ENCODE results near the gene RLBP1. TPM values are rescaled to one million over a fixed set of nuclear protein-coding genes. Genes with fewer than 3 reads are reported as not detected.
"Not testable (repeated sequence)": the region's sequence is repeated elsewhere in the genome, so short reads cannot be mapped to it uniquely, and the experiment has no call there.

The RLBP1 gene
- total and polyA plus RNA-seq, 9 of the 15 experiments (the other 6 are each of a cell fraction or from before 2014, with no cell fraction given) = 0.05 TPM; not detected in 8

- H3K4me2 ChIP-seq (ENCODE audit: insufficient read depth, low read length); H3K27ac ChIP-seq (ENCODE audit: extremely low read depth, low read depth, low read length); DNase-seq (ENCODE audit: extremely low read depth in 1 of 4, low spot score in 3 of 4); in situ Hi-C loops (cut with MboI); intact Hi-C loops (cut with micrococcal nuclease); H3K27me3 ChIP-seq (ENCODE audit: control insufficient read depth in 2 of 2, insufficient read depth in 2 of 2, low read length in 2 of 2); H4K20me1 ChIP-seq (replicated peaks; ENCODE audit: control insufficient read depth, insufficient read depth, low read length); H3K9ac ChIP-seq (ENCODE audit: insufficient read depth in 1 of 2, low read depth in 2 of 2, low read length in 2 of 2); H2AFZ ChIP-seq (ENCODE audit: low read depth, low read length); H3K9me3 ChIP-seq (replicated peaks; ENCODE audit: control insufficient read depth, insufficient read depth, low read depth, low read length); BruUV-seq (replicated peaks); H3K9me1 ChIP-seq (ENCODE audit: control insufficient read depth, insufficient read depth, low read length); H3K4me3 ChIP-seq; CTCF ChIA-PET (ENCODE audit: low intra/inter-chr PET ratio); FAIRE-seq; H3K36me3 ChIP-seq (ENCODE audit: control insufficient read depth, insufficient read depth, low read length); ATAC-seq: not testable (repeated sequence)
- 22% methylated on average over 12 of the region's 12 CpGs for WGBS (ENCODE audit: insufficient coverage, low coverage, missing lambda C conversion rate)
- Histone ChIP-seq H3K4me1 (replicated peaks in 1 of 2; ENCODE audit: control insufficient read depth in 2 of 2, insufficient read depth in 2 of 2, low read length in 2 of 2) (peaks cover 5 to 11% of the 10 kb centered on the region in 2 experiments; a peak in 3 of 5 replicates), H3K79me2 (ENCODE audit: control insufficient read depth, insufficient read depth, low read length) (peaks cover 13% of the 10 kb centered on the region)
- POLR2A ChIA-PET = interaction anchor here (0.8 to 0.9 kb wide), 2 partner anchors 17 to 581 kb away, joined by 3 read pairs; no protein-coding TSS in a partner anchor
- 0 out of 2 replicates have a peak, but pooled peaks have one; percentile 42 for TF ChIP-seq CBX5 (IDR thresholded peaks at IDR 0.05; ENCODE audit: borderline replicate concordance, low read depth)
Observed at GRCh38 chr15:89239883-89240810, 18.8 kb upstream of the RLBP1 start.

DNA sequence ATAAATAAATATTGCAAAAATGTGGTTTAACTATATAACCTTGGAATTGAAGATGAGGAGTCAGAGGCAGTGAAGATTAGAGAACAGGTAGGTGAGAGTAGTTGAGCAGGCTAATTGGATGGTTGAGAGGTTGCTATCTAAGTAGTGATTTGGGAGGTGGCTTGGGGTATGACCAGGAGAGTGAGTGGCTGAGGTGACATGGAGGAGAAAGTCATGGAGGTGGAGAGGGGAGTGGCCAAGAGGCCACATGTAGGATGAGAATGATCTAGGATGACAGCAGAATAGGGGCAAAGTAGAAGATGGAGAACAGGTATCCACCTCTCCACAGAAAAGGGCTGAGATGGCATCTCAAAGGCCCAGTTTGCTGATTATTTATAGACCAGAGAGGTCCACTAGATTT, 10.5 kb upstream of the RLBP1 start:
- H4K20me1 ChIP-seq (replicated peaks; ENCODE audit: control insufficient read depth, insufficient read depth, low read length) = no peaks in the 10 kb centered on the region
- H3K9me1 ChIP-seq (ENCODE audit: control insufficient read depth, insufficient read depth, low read length) = no peaks in the 10 kb centered on the region
- no peaks in the 10 kb centered on the region for H3K27me3 ChIP-seq (ENCODE audit: control insufficient read depth in 2 of 2, insufficient read depth in 2 of 2, low read length in 2 of 2)
- no peaks in the 10 kb centered on the region for H3K36me3 ChIP-seq (ENCODE audit: control insufficient read depth, insufficient read depth, low read length)
- peaks cover 3 to 8% of the 10 kb centered on the region in 2 experiments; a peak in 4 of 5 replicates for H3K4me1 ChIP-seq (replicated peaks in 1 of 2; ENCODE audit: control insufficient read depth in 2 of 2, insufficient read depth in 2 of 2, low read length in 2 of 2)
- no peak overlapping the region for H3K27ac ChIP-seq (ENCODE audit: extremely low read depth, low read depth, low read length)
- no peaks in the 10 kb centered on the region for H3K79me2 ChIP-seq (ENCODE audit: control insufficient read depth, insufficient read depth, low read length)
- ATAC-seq (no peak), FAIRE-seq (no peak), DNase-seq (ENCODE audit: extremely low read depth in 1 of 4, low spot score in 3 of 4) (no peak)
- intact Hi-C loops (cut with micrococcal nuclease) (no loop called here), in situ Hi-C loops (cut with MboI) (no loop called here)
- H3K9ac ChIP-seq (ENCODE audit: insufficient read depth in 1 of 2, low read depth in 2 of 2, low read length in 2 of 2) = no peak overlapping the region
- H2AFZ ChIP-seq (ENCODE audit: low read depth, low read length) = no peak overlapping the region
- no peaks in the 10 kb centered on the region for H3K9me3 ChIP-seq (replicated peaks; ENCODE audit: control insufficient read depth, insufficient read depth, low read depth, low read length)
- H3K4me2 ChIP-seq (ENCODE audit: insufficient read depth, low read length) = no peak overlapping the region
- TF ChIP-seq GABPB1 (CRISPR knock-in tag; IDR thresholded peaks at IDR 0.05) (no peak), ZNF124 (CRISPR knock-in tag; IDR thresholded peaks at IDR 0.05) (no peak), NFE2 (IDR thresholded peaks at IDR 0.05; ENCODE audit: low read depth) (no peak), IRF9 (tag; IDR thresholded peaks at IDR 0.05) (no peak), HOXB6 (CRISPR knock-in tag; IDR thresholded peaks at IDR 0.05; ENCODE audit: borderline replicate concordance) (no peak)
- TF ChIP-seq, protein P1, sequence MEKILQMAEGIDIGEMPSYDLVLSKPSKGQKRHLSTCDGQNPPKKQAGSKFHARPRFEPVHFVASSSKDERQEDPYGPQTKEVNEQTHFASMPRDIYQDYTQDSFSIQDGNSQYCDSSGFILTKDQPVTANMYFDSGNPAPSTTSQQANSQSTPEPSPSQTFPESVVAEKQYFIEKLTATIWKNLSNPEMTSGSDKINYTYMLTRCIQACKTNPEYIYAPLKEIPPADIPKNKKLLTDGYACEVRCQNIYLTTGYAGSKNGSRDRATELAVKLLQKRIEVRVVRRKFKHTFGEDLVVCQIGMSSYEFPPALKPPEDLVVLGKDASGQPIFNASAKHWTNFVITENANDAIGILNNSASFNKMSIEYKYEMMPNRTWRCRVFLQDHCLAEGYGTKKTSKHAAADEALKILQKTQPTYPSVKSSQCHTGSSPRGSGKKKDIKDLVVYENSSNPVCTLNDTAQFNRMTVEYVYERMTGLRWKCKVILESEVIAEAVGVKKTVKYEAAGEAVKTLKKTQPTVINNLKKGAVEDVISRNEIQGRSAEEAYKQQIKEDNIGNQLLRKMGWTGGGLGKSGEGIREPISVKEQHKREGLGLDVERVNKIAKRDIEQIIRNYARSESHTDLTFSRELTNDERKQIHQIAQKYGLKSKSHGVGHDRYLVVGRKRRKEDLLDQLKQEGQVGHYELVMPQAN (IDR thresholded peaks at IDR 0.05; ENCODE audit: borderline replicate concordance) = no peak
- POLR2A ChIA-PET = interaction anchor here (2.2 kb wide), 1 partner anchor 10 kb away, joined by 6 read pairs; no protein-coding TSS in a partner anchor
- CTCF ChIA-PET (ENCODE audit: low intra/inter-chr PET ratio) = no interaction called here
- no TSS peak for BruUV-seq (replicated peaks)
- no peak overlapping the region for H3K4me3 ChIP-seq

Measured in K562 (cell line).